Endothelial cell (in vitro differentiated cells): ENCODE results near the gene UBA3. TPM values are rescaled to one million over a fixed set of nuclear protein-coding genes. Genes with fewer than 3 reads are reported as not detected.

Experiments used
- DNase-seq: peaks from one replicate; pipeline ENCODE4 v3.0.0; 2021; ENCODE audit warnings: low spot score
- H3K27ac Mint-ChIP-seq: one replicate; pipeline ENCODE4 v1.8.0; 2021; ENCODE audit warnings: mixed read lengths, inconsistent platforms; ENCODE audit not compliant: unreplicated experiment
- H3K27me3 Mint-ChIP-seq: one replicate; pipeline ENCODE4 v1.8.0; 2021; ENCODE audit warnings: mild to moderate bottlenecking, moderate library complexity, mixed read lengths, inconsistent platforms; ENCODE audit not compliant: unreplicated experiment
- H3K36me3 Mint-ChIP-seq: one replicate; pipeline ENCODE4 v1.8.0; 2021; ENCODE audit warnings: mild to moderate bottlenecking, low read depth, mixed read lengths, inconsistent platforms; ENCODE audit not compliant: unreplicated experiment
- H3K4me1 Mint-ChIP-seq: one replicate; pipeline ENCODE4 v1.8.0; 2021; ENCODE audit warnings: mild to moderate bottlenecking, mixed read lengths, inconsistent platforms; ENCODE audit not compliant: unreplicated experiment
- H3K4me3 Mint-ChIP-seq: one replicate; pipeline ENCODE4 v1.8.0; 2021; ENCODE audit warnings: mild to moderate bottlenecking, mixed read lengths, inconsistent platforms; ENCODE audit not compliant: unreplicated experiment
- H3K9me3 Mint-ChIP-seq: one replicate; pipeline ENCODE4 v1.8.0; 2021; ENCODE audit warnings: mixed read lengths, inconsistent platforms; ENCODE audit not compliant: unreplicated experiment
- CTCF ChIP-seq: fragments of 200-600 bp; sonication (generic); IDR thresholded peaks from one replicate; pipeline ENCODE4 v1.5.0; 2021; ENCODE audit warnings: antibody characterized with exemption; ENCODE audit not compliant: unreplicated experiment
- total RNA-seq: library from RNA; stranded (reverse); fragmentation: NEBNext Ultra II Directional; extraction: Animal tissue kit (Norgen Biotek cat#: 25700); gene quantifications from one replicate; pipeline ENCODE4 v1.2.1, GENCODE V29; 2021; ENCODE audit not compliant: unreplicated experiment

Gene UBA3
- total RNA-seq, 1 donor from 2014 or later = 58.9 TPM

- H3K27ac Mint-ChIP-seq = no peak overlapping the region
- no peak for DNase-seq
Observed at GRCh38 chr3:69090021-69090420, 9.9 kb upstream of the UBA3 start.

GRCh38 chr3:69088063-69088462, 7.9 kb upstream of the UBA3 start:
- no peak for TF ChIP-seq CTCF
- no peak overlapping the region for H3K27ac Mint-ChIP-seq
- DNase-seq = no peak
- peaks cover 9% of the 10 kb centered on the region for H3K27me3 Mint-ChIP-seq
- peaks cover 2% of the 10 kb centered on the region for H3K36me3 Mint-ChIP-seq
- peak overlapping the region; percentile 42 for H3K4me3 Mint-ChIP-seq
- H3K4me1 Mint-ChIP-seq = peaks cover 60% of the 10 kb centered on the region
- H3K9me3 Mint-ChIP-seq = no peaks in the 10 kb centered on the region

More at GRCh38 chr3:69090021-69090420, 9.9 kb upstream of the UBA3 start:
- Mint-ChIP-seq H3K4me3 (no peak overlapping the region), H3K27me3 (peaks cover 7% of the 10 kb centered on the region), H3K4me1 (peaks cover 58% of the 10 kb centered on the region), H3K36me3 (peaks cover 2% of the 10 kb centered on the region), H3K9me3 (no peaks in the 10 kb centered on the region)
- TF ChIP-seq CTCF = no peak

GRCh38 chr3:69087030-69087791, 7.0 kb upstream of the UBA3 start:
- no peak for TF ChIP-seq CTCF
- Mint-ChIP-seq H3K9me3 (no peaks in the 10 kb centered on the region), H3K36me3 (peaks cover 2% of the 10 kb centered on the region), H3K27me3 (peaks cover 9% of the 10 kb centered on the region), H3K4me3 (no peak overlapping the region), H3K4me1 (peaks cover 61% of the 10 kb centered on the region), H3K27ac (no peak overlapping the region)
- no peak for DNase-seq

- H3K4me1 Mint-ChIP-seq = peaks cover 54% of the 10 kb centered on the region
- TF ChIP-seq CTCF = no peak
- H3K36me3 Mint-ChIP-seq = peaks cover 2% of the 10 kb centered on the region
- DNase-seq = no peak
- H3K4me3 Mint-ChIP-seq = peak overlapping the region; percentile 96
- H3K27ac Mint-ChIP-seq = peak overlapping the region; percentile 48
- no peaks in the 10 kb centered on the region for H3K9me3 Mint-ChIP-seq
- peaks cover 9% of the 10 kb centered on the region for H3K27me3 Mint-ChIP-seq
Observed at GRCh38 chr3:69085833-69086722, 5.9 kb upstream of the UBA3 start.
